Measurements from ENCODE around the gene FAM222A. TPM values are rescaled to one million over a fixed set of nuclear protein-coding genes. Genes with fewer than 3 reads are reported as not detected.

Gene FAM222A
- total and polyA plus RNA-seq, 12 donors, result 9.2 to 57.8 (median 25.3) TPM

- WGBS, 4 donors, result 17 to 85% (median 39%) methylated on average over 1 to 3 of the region's 3 CpGs
- intact Hi-C loops (cut with DNase I), result no loop called here
Observed at GRCh38 chr12:109763201-109763841, 49.7 kb downstream of the FAM222A start.

GRCh38 chr12:109764123-109764522 is 50.5 kb downstream of the FAM222A start:
- no peak overlapping the region for H3K27ac ChIP-seq
- no peaks in the 10 kb centered on the region for H3K36me3 ChIP-seq (replicated peaks in 1 of 2)
- no peak overlapping the region for H3K4me3 ChIP-seq
- peak in 5 of 7 donors; percentile 6 to 47 (median 14) for DNase-seq
- TF ChIP-seq POLR2A (IDR thresholded peaks at IDR 0.05) (no peak), CTCF (IDR thresholded peaks at IDR 0.05) (peak in 1 of 6 experiments; percentile 6)
- 83 to 97% (median 90%) methylated on average over 2 to 3 of the region's 3 CpGs for WGBS, 4 donors
- peaks cover 25 to 29% of the 10 kb centered on the region in 2 donors for H3K4me1 ChIP-seq (replicated peaks in 1 of 2)
- H3K9me3 ChIP-seq (replicated peaks in 1 of 3), result peaks cover 0 to 5% (median 0%) of the 10 kb centered on the region in 3 donors
- H3K27me3 ChIP-seq, result no peaks in the 10 kb centered on the region
- intact Hi-C loops (cut with DNase I), result no loop called here

More at GRCh38 chr12:109763201-109763841, 49.7 kb downstream of the FAM222A start:
- H3K9me3 ChIP-seq (replicated peaks in 1 of 3), result peaks cover 0 to 5% (median 0%) of the 10 kb centered on the region in 3 donors
- H3K36me3 ChIP-seq (replicated peaks in 1 of 2), result no peaks in the 10 kb centered on the region
- DNase-seq, result peak; percentile 13 to 71 (median 56)
- no peak overlapping the region for H3K4me3 ChIP-seq
- H3K27me3 ChIP-seq, result no peaks in the 10 kb centered on the region
- peak overlapping the region in 3 of 5 donors; percentile 2 to 75 (median 65) for H3K27ac ChIP-seq
- H3K4me1 ChIP-seq (replicated peaks in 1 of 2), result peaks cover 26 to 31% of the 10 kb centered on the region in 2 donors
- no peak for TF ChIP-seq CTCF (IDR thresholded peaks at IDR 0.05)
- no peak for TF ChIP-seq POLR2A (IDR thresholded peaks at IDR 0.05)

DNA sequence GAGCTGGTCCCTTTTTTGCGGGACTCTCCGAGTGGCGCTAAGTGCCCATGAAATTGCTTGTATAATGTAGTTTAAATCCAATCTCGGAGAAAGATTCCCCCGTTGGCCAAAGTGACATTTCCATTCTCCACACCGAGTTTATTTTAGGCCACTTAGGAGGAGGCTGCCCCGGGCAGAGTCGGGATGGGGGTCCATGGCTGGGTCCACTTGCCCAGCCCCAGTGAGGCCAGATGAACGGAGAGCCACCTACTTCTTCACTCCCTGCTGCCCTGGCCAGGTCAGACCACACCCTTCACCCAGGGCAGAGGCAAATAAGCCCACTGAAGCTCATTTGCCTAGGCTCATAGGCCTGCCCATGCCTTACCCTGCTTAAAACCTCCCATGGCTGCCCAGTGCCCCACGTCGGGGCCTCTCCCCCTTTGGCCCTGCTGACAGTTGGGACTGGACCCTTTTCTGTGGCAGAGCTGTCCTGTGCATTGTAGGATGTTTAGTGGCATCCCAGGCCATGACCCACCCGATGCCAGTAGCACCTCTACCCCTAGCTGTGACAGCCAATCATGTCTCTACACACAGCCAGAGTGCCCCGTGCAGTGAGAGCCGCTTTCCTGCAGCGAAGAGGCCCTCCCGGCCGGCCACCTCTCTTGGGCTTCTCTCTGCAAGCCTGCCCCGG is 51.3 kb downstream of the FAM222A start:
- peaks cover 17 to 21% of the 10 kb centered on the region in 2 donors for H3K4me1 ChIP-seq (replicated peaks in 1 of 2)
- no peaks in the 10 kb centered on the region for H3K27me3 ChIP-seq
- 81 to 90% (median 85%) methylated on average over 16 to 18 of the region's 18 CpGs for WGBS, 4 donors
- intact Hi-C loops (cut with DNase I), result no loop called here
- TF ChIP-seq CTCF (IDR thresholded peaks at IDR 0.05), result no peak
- TF ChIP-seq POLR2A (IDR thresholded peaks at IDR 0.05), result no peak
- H3K9me3 ChIP-seq (replicated peaks in 1 of 3), result peaks cover 0 to 5% (median 0%) of the 10 kb centered on the region in 3 donors
- peak in 5 of 7 donors; percentile 5 to 38 (median 14) for DNase-seq
- no peak overlapping the region for H3K4me3 ChIP-seq
- H3K36me3 ChIP-seq (replicated peaks in 1 of 2), result no peaks in the 10 kb centered on the region
- H3K27ac ChIP-seq, result no peak overlapping the region

GRCh38 chr12:109765446-109765810 is 51.8 kb downstream of the FAM222A start:
- no peaks in the 10 kb centered on the region for H3K27me3 ChIP-seq

More at GRCh38 chr12:109765446-109765810, 51.8 kb downstream of the FAM222A start:
- intact Hi-C loops (cut with DNase I), result no loop called here
- Histone ChIP-seq H3K4me1 (replicated peaks in 1 of 2) (peaks cover 12 to 16% of the 10 kb centered on the region in 2 donors), H3K4me3 (no peak overlapping the region), H3K36me3 (replicated peaks in 1 of 2) (no peaks in the 10 kb centered on the region), H3K27ac (no peak overlapping the region), H3K9me3 (replicated peaks in 1 of 3) (peaks cover 0 to 5% (median 0%) of the 10 kb centered on the region in 3 donors)
- peak in 4 of 7 donors; percentile 10 to 50 (median 14) for DNase-seq
- WGBS, 4 donors, result 84 to 92% (median 90%) methylated on average over 6 of the region's 6 CpGs
- TF ChIP-seq CTCF (IDR thresholded peaks at IDR 0.05) (no peak), POLR2A (IDR thresholded peaks at IDR 0.05) (no peak)
